ENCODE results near the gene RNF2. TPM values are rescaled to one million over a fixed set of nuclear protein-coding genes. Genes with fewer than 3 reads are reported as not detected.

Gene RNF2
- total and polyA plus RNA-seq, 2 of the 13 experiments (the other 11 are each of a cell fraction or from before 2014, with no cell fraction given): 19.3 to 21.7 TPM

DNA sequence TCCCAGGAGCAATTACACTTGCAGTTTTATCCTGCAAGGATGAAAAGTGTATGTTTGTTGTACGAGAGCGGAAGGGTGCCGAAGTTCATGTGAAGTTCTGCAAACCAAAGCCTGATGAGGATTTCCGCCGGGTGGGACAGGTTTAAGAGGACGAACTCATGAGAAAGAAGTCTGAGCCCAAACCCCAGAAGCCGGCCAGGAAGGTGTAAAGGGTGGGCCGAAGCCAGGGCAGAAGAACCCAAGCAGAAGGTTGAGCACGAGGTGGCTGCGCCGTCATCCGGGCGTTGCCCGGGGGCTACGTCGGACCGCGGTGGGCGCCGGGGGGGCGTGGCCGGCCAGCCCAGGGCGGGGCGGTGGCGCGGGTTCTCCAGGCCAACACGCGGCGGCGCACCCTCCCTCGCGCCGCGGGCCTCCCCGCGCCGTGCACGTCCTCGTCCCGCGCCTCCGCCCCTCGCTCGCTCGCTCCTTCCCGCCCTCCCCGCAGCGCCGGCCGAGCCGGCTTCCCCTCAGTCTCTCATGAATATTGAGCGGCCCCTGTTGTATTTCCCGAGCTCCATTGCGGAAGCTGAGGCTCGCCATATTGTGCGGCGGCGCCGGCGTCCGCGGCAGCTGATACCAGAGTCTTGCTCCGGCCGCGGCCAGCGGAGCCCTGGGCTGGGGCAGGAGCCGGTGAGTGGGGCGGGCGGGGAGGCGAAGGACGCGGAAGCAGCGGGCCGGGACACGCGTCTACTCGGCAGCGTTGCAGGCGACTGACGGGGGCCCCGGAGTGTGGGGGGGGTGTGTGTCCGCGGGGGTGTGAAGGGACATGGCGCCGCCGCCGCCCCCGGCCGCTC, at the start of gene RNF2 (continued):
- TF ChIP-seq ZNF672 (CRISPR knock-in tag; IDR thresholded peaks at IDR 0.05) (no peak), AHDC1 (CRISPR knock-in tag; IDR thresholded peaks at IDR 0.05; ENCODE audit: borderline replicate concordance) (peak; percentile 46; the same call in 1 of the 2 replicates), NPAS2 (CRISPR knock-in tag; IDR thresholded peaks at IDR 0.05; ENCODE audit: borderline replicate concordance) (no peak), SIN3B (IDR thresholded peaks at IDR 0.05; ENCODE audit: low read length) (no peak), ZKSCAN1 (IDR thresholded peaks at IDR 0.05; ENCODE audit: low read length) (no peak), FOXA3 (CRISPR knock-in tag; IDR thresholded peaks at IDR 0.05) (peak; percentile 36), SALL2 (CRISPR knock-in tag; IDR thresholded peaks at IDR 0.05) (peak; percentile 73), ELF4 (CRISPR knock-in tag; IDR thresholded peaks at IDR 0.05; ENCODE audit: borderline replicate concordance) (no peak), ZNF687 (CRISPR knock-in tag; IDR thresholded peaks at IDR 0.05) (peak; percentile 92), STAT5B (CRISPR knock-in tag; IDR thresholded peaks at IDR 0.05) (peak; percentile 21; the same call in 1 of the 2 replicates), CHCHD3 (CRISPR knock-in tag; IDR thresholded peaks at IDR 0.05) (no peak), PPARG (CRISPR knock-in tag; conservative IDR thresholded peaks at IDR 0.05) (peak; percentile 80)
- TF ChIP-seq, protein P1, sequence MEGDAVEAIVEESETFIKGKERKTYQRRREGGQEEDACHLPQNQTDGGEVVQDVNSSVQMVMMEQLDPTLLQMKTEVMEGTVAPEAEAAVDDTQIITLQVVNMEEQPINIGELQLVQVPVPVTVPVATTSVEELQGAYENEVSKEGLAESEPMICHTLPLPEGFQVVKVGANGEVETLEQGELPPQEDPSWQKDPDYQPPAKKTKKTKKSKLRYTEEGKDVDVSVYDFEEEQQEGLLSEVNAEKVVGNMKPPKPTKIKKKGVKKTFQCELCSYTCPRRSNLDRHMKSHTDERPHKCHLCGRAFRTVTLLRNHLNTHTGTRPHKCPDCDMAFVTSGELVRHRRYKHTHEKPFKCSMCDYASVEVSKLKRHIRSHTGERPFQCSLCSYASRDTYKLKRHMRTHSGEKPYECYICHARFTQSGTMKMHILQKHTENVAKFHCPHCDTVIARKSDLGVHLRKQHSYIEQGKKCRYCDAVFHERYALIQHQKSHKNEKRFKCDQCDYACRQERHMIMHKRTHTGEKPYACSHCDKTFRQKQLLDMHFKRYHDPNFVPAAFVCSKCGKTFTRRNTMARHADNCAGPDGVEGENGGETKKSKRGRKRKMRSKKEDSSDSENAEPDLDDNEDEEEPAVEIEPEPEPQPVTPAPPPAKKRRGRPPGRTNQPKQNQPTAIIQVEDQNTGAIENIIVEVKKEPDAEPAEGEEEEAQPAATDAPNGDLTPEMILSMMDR (CRISPR knock-in tag; IDR thresholded peaks at IDR 0.05): no peak; the same call in 1 of the 2 replicates

Data from HepG2 (cell line).